Dermis microvascular lymphatic vessel endothelial cell (primary cell): Measurements from ENCODE around the gene CYP4F3. TPM values are rescaled to one million over a fixed set of nuclear protein-coding genes. Genes with fewer than 3 reads are reported as not detected.
"Not testable (repeated sequence)": the region's sequence is repeated elsewhere in the genome, so short reads cannot be mapped to it uniquely, and the experiment has no call there.

ENCODE experiments used
- DNase-seq, 2 donors: peaks; one replicate each; pipeline versions ENCODE4 v3.0.0 to v3.0.0-alpha.2; 2010; ENCODE audit warnings: low read depth in 2 of 2
- total RNA-seq: library from RNA; depleted of rRNA; stranded (reverse); fragments of >200 nt; gene quantifications from 2 replicates; pipeline ENCODE4 v1.2.1, GENCODE V29; 2014

CYP4F3 gene
- not detected in 2 replicates for total RNA-seq

- no peak for DNase-seq
Measured at GRCh38 chr19:15640294-15640903, at the start of gene CYP4F3. CYP4F3 (plus strand) TSS chr19:15640897; CDS start chr19:15641416, 519 bp downstream.

- DNase-seq = no peak
Measured at GRCh38 chr19:15591796-15592195, 48.9 kb upstream of the CYP4F3 start.

- DNase-seq = not testable (repeated sequence)
Measured at GRCh38 chr19:15592506-15592905, 48.2 kb upstream of the CYP4F3 start.

- DNase-seq = not testable (repeated sequence)
Measured at GRCh38 chr19:15593766-15594165, 46.9 kb upstream of the CYP4F3 start.

- no peak for DNase-seq
Measured at GRCh38 chr19:15595069-15595468, 45.6 kb upstream of the CYP4F3 start.

- not testable (repeated sequence) for DNase-seq
Measured at GRCh38 chr19:15607978-15608925, 32.4 kb upstream of the CYP4F3 start.

- no peak for DNase-seq
Measured at GRCh38 chr19:15609261-15609660, 31.4 kb upstream of the CYP4F3 start.

GRCh38 chr19:15612342-15612741 is 28.4 kb upstream of the CYP4F3 start:
- no peak for DNase-seq

- DNase-seq = no peak
Measured at GRCh38 chr19:15613338-15613737, 27.4 kb upstream of the CYP4F3 start.

GRCh38 chr19:15614507-15615379 is 26.0 kb upstream of the CYP4F3 start, which contains the start of gene CYP4F8:
CYP4F8 (plus strand) TSS chr19:15615218; CDS start chr19:15615617, 399 bp downstream.
- no peak for DNase-seq

GRCh38 chr19:15615526-15615925 is 25.2 kb upstream of the CYP4F3 start:
- DNase-seq = no peak

GRCh38 chr19:15616183-15616582 is 24.5 kb upstream of the CYP4F3 start:
- DNase-seq = no peak

- no peak for DNase-seq
Measured at GRCh38 chr19:15616627-15617270, 23.9 kb upstream of the CYP4F3 start.

GRCh38 chr19:15618321-15618720 is 22.4 kb upstream of the CYP4F3 start:
- no peak for DNase-seq

- DNase-seq = no peak
Measured at GRCh38 chr19:15621801-15622200, 18.9 kb upstream of the CYP4F3 start.

- no peak for DNase-seq
Measured at GRCh38 chr19:15622991-15623390, 17.7 kb upstream of the CYP4F3 start.

- DNase-seq = peak in 1 of 2 donors; percentile 7
Measured at GRCh38 chr19:15623711-15624318, 16.9 kb upstream of the CYP4F3 start.

- no peak for DNase-seq
Measured at GRCh38 chr19:15628236-15629002, 12.3 kb upstream of the CYP4F3 start.

- DNase-seq = peak; percentile 18 to 61
Measured at GRCh38 chr19:15629003-15629880, 11.5 kb upstream of the CYP4F3 start.
